GM12892 (cell line): ENCODE results near the gene GPR137.

ENCODE experiments used
- POLR2A ChIP-seq: IDR thresholded peaks from 2 replicates; pipeline ENCODE4 v1.6.1; 2011; ENCODE audit warnings: low read depth, low read length, control low read depth
- POLR2AphosphoS5 ChIP-seq: IDR thresholded peaks from 2 replicates; pipeline ENCODE4 v1.6.1; 2011; ENCODE audit warnings: low read depth, low read length, control low read depth
- TAF1 ChIP-seq: IDR thresholded peaks from 2 replicates; pipeline ENCODE4 v1.6.1; 2011; ENCODE audit warnings: low read depth, mild to moderate bottlenecking, control low read depth, low read length, borderline replicate concordance

- no peak; the same call in 1 of the 2 replicates for TF ChIP-seq POLR2A
- no peak for TF ChIP-seq POLR2AphosphoS5
- TF ChIP-seq TAF1: no peak
These were observed 29.3 kb downstream of the GPR137 start for GRCh38 chr11:64314805-64315561.
